IMR-90 (cell line): ENCODE results near the gene SEC22A. TPM values are rescaled to one million over a fixed set of nuclear protein-coding genes. Genes with fewer than 3 reads are reported as not detected.

Source experiments
- ATAC-seq: fragments of 200-7000 bp; cut with Tn5 transposase; 2 replicates; pipeline ENCODE4 v1.9.1; 2020; ENCODE audit warnings: low read depth, mild to moderate bottlenecking, moderate library complexity
- BruUV-seq: library from RNA; stranded (reverse); fragments of 400-500 nt; replicated peaks from 2 replicates; lab custom pipeline; 2021; lab: Mats Ljungman, UMichigan
- CTCF ChIA-PET: fragments of 300-600 bp; formaldehyde crosslinking; extraction: SDS; loops from one replicate; lab custom pipeline; 2021; ENCODE audit warnings: antibody characterized with exemption; lab: Yijun Ruan, JAX
- POLR2A ChIA-PET: fragments of 300-600 bp; sonication (Branson Sonifier 250); formaldehyde crosslinking; loops from one replicate; lab custom pipeline; 2022; ENCODE audit warnings: antibody characterized with exemption; ENCODE audit not compliant: unreplicated experiment; lab: Charles Lee
- DNase-seq: peaks from one replicate; pipeline ENCODE4 v3.0.0; 2013
- H2AFZ ChIP-seq: replicated peaks from 2 replicates; pipeline ENCODE3; 2013; ENCODE audit warnings: low read length, mild to moderate bottlenecking; ENCODE audit not compliant: poor library complexity
- H2AK5ac ChIP-seq: 2 replicates; pipeline ENCODE4 v1.6.1; 2013; ENCODE audit warnings: low read depth, low read length, inconsistent platforms
- H2AK9ac ChIP-seq: replicated peaks from 2 replicates; pipeline ENCODE3; 2013; ENCODE audit warnings: mild to moderate bottlenecking, low read depth, low read length, moderate library complexity; ENCODE audit not compliant: poor library complexity
- H2BK120ac ChIP-seq: 2 replicates; pipeline ENCODE4 v1.6.1; 2013; ENCODE audit warnings: low read depth, low read length, inconsistent platforms
- H2BK15ac ChIP-seq: 3 replicates; pipeline ENCODE4 v1.6.1; 2013; ENCODE audit warnings: low read depth, low read length, inconsistent platforms
- H2BK20ac ChIP-seq: 2 replicates; pipeline ENCODE4 v1.6.1; 2013; ENCODE audit warnings: low read depth, mild to moderate bottlenecking, inconsistent platforms, low read length, moderate library complexity
- H2BK5ac ChIP-seq: 2 replicates; pipeline ENCODE4 v1.6.1; 2013; ENCODE audit warnings: mild to moderate bottlenecking, low read depth, low read length, inconsistent platforms; ENCODE audit not compliant: poor library complexity, severe bottlenecking
- H3K14ac ChIP-seq: replicated peaks from 2 replicates; pipeline ENCODE4 v1.6.1; 2013; ENCODE audit warnings: low read depth, low read length, inconsistent platforms
- H3K18ac ChIP-seq: 2 replicates; pipeline ENCODE4 v1.6.1; 2013; ENCODE audit warnings: low read depth, low read length, control low read depth
- H3K23ac ChIP-seq: 2 replicates; pipeline ENCODE4 v1.6.1; 2013; ENCODE audit warnings: low read depth, low read length, inconsistent platforms
- H3K27ac ChIP-seq: 2 replicates; pipeline ENCODE4 v1.5.1; 2013; ENCODE audit warnings: mild to moderate bottlenecking, control low read depth, low read length; ENCODE audit not compliant: insufficient read depth
- H3K27me3 ChIP-seq: 2 replicates; pipeline ENCODE4 v1.6.1; 2013; ENCODE audit warnings: low read length; ENCODE audit not compliant: control insufficient read depth, insufficient read depth
- H3K36me3 ChIP-seq: 2 replicates; pipeline ENCODE4 v1.6.1; 2013; ENCODE audit warnings: low read length, mixed read lengths; ENCODE audit not compliant: control insufficient read depth, insufficient read depth
- H3K4ac ChIP-seq: 2 replicates; pipeline ENCODE4 v1.6.1; 2013; ENCODE audit warnings: low read depth, low read length, inconsistent platforms
- H3K4me1 ChIP-seq: 2 replicates; pipeline ENCODE4 v1.6.1; 2013; ENCODE audit warnings: low read length, mixed read lengths; ENCODE audit not compliant: control insufficient read depth, insufficient read depth
- H3K4me2 ChIP-seq: 2 replicates; pipeline ENCODE4 v1.6.1; 2013; ENCODE audit warnings: low read depth, mild to moderate bottlenecking, control low read depth, low read length, moderate library complexity
- H3K4me3 ChIP-seq: 2 replicates; pipeline ENCODE4 v1.5.1; 2013; ENCODE audit warnings: low read depth, mild to moderate bottlenecking, control low read depth, low read length, moderate library complexity; ENCODE audit not compliant: insufficient read depth
- H3K56ac ChIP-seq: 2 replicates; pipeline ENCODE4 v1.6.1; 2013; ENCODE audit warnings: low read length, inconsistent platforms; ENCODE audit not compliant: insufficient read depth; ENCODE audit errors: extremely low read depth
- H3K79me1 ChIP-seq, 2 experiments: 2 replicates each; pipeline ENCODE4 v1.6.1; 2013; ENCODE audit warnings: low read length in 2 of 2, inconsistent platforms in 1 of 2, low read depth in 1 of 2
- H3K9ac ChIP-seq: 2 replicates; pipeline ENCODE4 v1.6.1; 2013; ENCODE audit warnings: low read depth, low read length, control low read depth
- H3K9me1 ChIP-seq: 2 replicates; pipeline ENCODE4 v1.6.1; 2013; ENCODE audit warnings: low read length, inconsistent platforms; ENCODE audit not compliant: insufficient read depth
- H3K9me3 ChIP-seq: 2 replicates; pipeline ENCODE4 v1.6.1; 2013; ENCODE audit warnings: low read length; ENCODE audit not compliant: control insufficient read depth, insufficient read depth
- H4K20me1 ChIP-seq: 2 replicates; pipeline ENCODE4 v1.6.1; 2013; ENCODE audit warnings: low read length, inconsistent platforms; ENCODE audit not compliant: insufficient read depth
- H4K5ac ChIP-seq: 2 replicates; pipeline ENCODE4 v1.6.1; 2013; ENCODE audit warnings: mild to moderate bottlenecking, low read depth, low read length, control low read depth
- H4K8ac ChIP-seq, 2 experiments: 2 replicates each; pipeline ENCODE4 v1.6.1; 2013; ENCODE audit warnings: low read depth in 2 of 2, low read length in 2 of 2, control low read depth in 1 of 2, inconsistent platforms in 1 of 2
- H4K91ac ChIP-seq: 2 replicates; pipeline ENCODE4 v1.6.1; 2013; ENCODE audit warnings: low read depth, low read length, inconsistent platforms; ENCODE audit not compliant: insufficient read depth
- BHLHE40 ChIP-seq: fragments of 150-350 bp; IDR thresholded peaks from 2 replicates; pipeline ENCODE4 v1.6.1; 2016; ENCODE audit warnings: mild to moderate bottlenecking, low read depth, low read length
- CEBPB ChIP-seq: IDR thresholded peaks from 2 replicates; pipeline ENCODE4 v1.6.1; 2012; ENCODE audit warnings: low read depth, low read length, improper control_type of control experiment
- CHD1 ChIP-seq: IDR thresholded peaks from 2 replicates; pipeline ENCODE4 v1.6.1; 2012; ENCODE audit warnings: low read depth, low read length, improper control_type of control experiment
- ELK1 ChIP-seq: fragments of 150-350 bp; IDR thresholded peaks from 2 replicates; pipeline ENCODE4 v1.6.1; 2016; ENCODE audit warnings: low read depth, mild to moderate bottlenecking, low read length, moderate library complexity, borderline replicate concordance
- FOS ChIP-seq: fragments of 150-350 bp; IDR thresholded peaks from 2 replicates; pipeline ENCODE4 v1.6.1; 2016; ENCODE audit warnings: low read depth, low read length
- MAFK ChIP-seq: IDR thresholded peaks from 2 replicates; pipeline ENCODE4 v1.6.1; 2012; ENCODE audit warnings: low read depth, low read length, improper control_type of control experiment
- MAZ ChIP-seq: IDR thresholded peaks from 2 replicates; pipeline ENCODE4 v1.6.1; 2012; ENCODE audit warnings: low read depth, mild to moderate bottlenecking, low read length, improper control_type of control experiment, moderate library complexity, borderline replicate concordance
- MXI1 ChIP-seq: IDR thresholded peaks from 2 replicates; pipeline ENCODE4 v1.6.1; 2012; ENCODE audit warnings: low read depth, mild to moderate bottlenecking, low read length, moderate library complexity, borderline replicate concordance
- NFE2L2 ChIP-seq: fragments of 150-350 bp; IDR thresholded peaks from 2 replicates; pipeline ENCODE4 v1.6.1; 2016; ENCODE audit warnings: low read depth, mild to moderate bottlenecking, low read length
- POLR2A ChIP-seq: IDR thresholded peaks from 2 replicates; pipeline ENCODE4 v1.6.1; 2012; ENCODE audit warnings: mild to moderate bottlenecking, low read depth, low read length
- RCOR1 ChIP-seq: IDR thresholded peaks from 2 replicates; pipeline ENCODE4 v1.6.1; 2012; ENCODE audit warnings: mild to moderate bottlenecking, low read length, improper control_type of control experiment; ENCODE audit not compliant: insufficient replicate concordance
- RFX5 ChIP-seq: IDR thresholded peaks from 2 replicates; pipeline ENCODE4 v1.8.0; 2012; ENCODE audit warnings: low read depth, mild to moderate bottlenecking, low read length, moderate library complexity
- SMC3 ChIP-seq: fragments of 150-350 bp; IDR thresholded peaks from 2 replicates; pipeline ENCODE4 v1.6.1; 2016; ENCODE audit warnings: low read depth, mild to moderate bottlenecking, antibody characterized with exemption, low read length, moderate library complexity
- WGBS, 2 experiments: methylation state at CpG; one replicate each; pipeline versions ENCODE4 v1.1.5 to v1.1.7; 2013; ENCODE audit warnings: missing lambda C conversion rate in 2 of 2; ENCODE audit not compliant: insufficient read length in 1 of 2; ENCODE audit errors: extremely low coverage in 2 of 2; 5-methylcytosine and 5-hydroxymethylcytosine counted together
- dilution Hi-C: fragments of 300-500 bp; cut with HindIII; formaldehyde crosslinking; loops from one replicate; pipeline ENCODE4 v1.14.3; 2018; ENCODE audit warnings: low sequenced_read_pairs; ENCODE audit not compliant: unreplicated experiment
- in situ Hi-C: fragments of 300-500 bp; cut with MboI; formaldehyde crosslinking; loops from 3 replicates; pipeline ENCODE4 v1.14.3; 2019; ENCODE audit warnings: low sequenced_read_pairs, inconsistent platforms, mixed read lengths
- intact Hi-C: fragments of 100-400 bp; cut with micrococcal nuclease; formaldehyde crosslinking; loops from 2 replicates; pipeline ENCODE4 v1.10.0; 2022
- polyA plus RNA-seq, 3 experiments: library from polyadenylated mRNA; depleted of rRNA; stranded (reverse); fragments of >200 nt; gene quantifications; 2 replicates each; pipeline ENCODE4 v1.2.3, GENCODE V29; 2012; ENCODE audit warnings: low replicate concordance in 1 of 3
- total RNA-seq: library from RNA; depleted of rRNA; stranded (reverse); fragments of >200 nt; gene quantifications from 2 replicates; pipeline ENCODE4 v1.2.3, GENCODE V29; 2012
- TF ChIP-seq, protein P1 (sequence below): fragments of 150-350 bp; IDR thresholded peaks from 2 replicates; pipeline ENCODE4 v1.6.1; 2017; ENCODE audit warnings: mild to moderate bottlenecking, antibody characterized with exemption, low read length, low read depth

Gene SEC22A
- total and polyA plus RNA-seq, 2 of the 4 experiments (the other 2 are of a cell fraction) = 17.5 to 36.0 TPM

DNA sequence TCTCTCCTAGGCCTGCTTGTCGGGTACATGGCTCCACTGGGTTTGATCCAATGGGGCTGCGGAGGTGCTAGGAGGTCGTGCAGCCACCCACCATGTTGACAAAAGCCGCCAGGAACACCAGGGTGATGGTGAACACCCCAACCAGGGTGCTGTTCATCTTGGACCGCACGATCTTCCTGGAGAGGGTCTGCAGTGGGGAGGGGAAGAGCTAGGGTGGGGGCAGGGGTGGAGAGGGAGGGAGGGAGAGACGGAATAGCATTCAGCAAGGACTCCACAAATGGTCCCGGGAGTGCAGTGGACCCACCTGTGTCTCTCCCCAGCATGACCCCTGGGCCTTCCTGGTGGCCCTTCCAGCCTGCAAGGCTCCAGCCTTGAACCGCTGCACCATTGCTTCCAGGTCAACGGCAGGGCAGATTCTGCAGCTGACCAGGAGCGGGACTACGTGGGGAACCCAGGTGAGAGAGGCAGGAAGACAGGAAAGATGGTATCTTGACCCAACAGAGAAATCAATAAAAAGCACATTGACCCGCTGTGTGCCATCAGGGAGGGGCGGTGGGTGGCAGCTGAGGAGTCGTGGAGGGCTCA, 102.3 kb downstream of the SEC22A start (continued):
- no peak for TF ChIP-seq MXI1

- H4K5ac ChIP-seq = no peak overlapping the region
- no peak overlapping the region for H2BK15ac ChIP-seq
- ATAC-seq (no peak), DNase-seq (no peak)
- no peak overlapping the region for H3K14ac ChIP-seq
- no peaks in the 10 kb centered on the region for H3K9me1 ChIP-seq
- H3K4me1 ChIP-seq = no peaks in the 10 kb centered on the region
- no peak overlapping the region for H3K56ac ChIP-seq
- no peak overlapping the region for H2AK9ac ChIP-seq
- POLR2A ChIA-PET = no interaction called here
- WGBS, 2 experiments = 60% methylated on average over 1 of the region's 2 CpGs; no CpG with 5 or more reads in 1 of the 2 experiments
- no peak overlapping the region for H3K4me3 ChIP-seq
- H2AFZ ChIP-seq = no peak overlapping the region
- no peak overlapping the region for H3K27ac ChIP-seq
- H3K9ac ChIP-seq = no peak overlapping the region
- in situ Hi-C loops (no loop called here), dilution Hi-C loops (no loop called here), intact Hi-C loops (no loop called here)
- CTCF ChIA-PET = no interaction called here
- H3K27me3 ChIP-seq = peaks cover 29% of the 10 kb centered on the region
- H2BK5ac ChIP-seq = no peak overlapping the region
- H4K91ac ChIP-seq = no peak overlapping the region
- H2AK5ac ChIP-seq = no peak overlapping the region
- H3K23ac ChIP-seq = no peak overlapping the region
- no peaks in the 10 kb centered on the region for H3K79me1 ChIP-seq
- no peaks in the 10 kb centered on the region for H4K20me1 ChIP-seq
- no peak overlapping the region for H2BK20ac ChIP-seq
- H3K4ac ChIP-seq = no peak overlapping the region
- no peak overlapping the region for H2BK120ac ChIP-seq
- no peaks in the 10 kb centered on the region; the same call in 1 of the 2 replicates for H3K9me3 ChIP-seq
- BruUV-seq = no TSS peak
- H4K8ac ChIP-seq = no peak overlapping the region
- H3K4me2 ChIP-seq = no peak overlapping the region
- no peak overlapping the region for H3K18ac ChIP-seq
- no peaks in the 10 kb centered on the region for H3K36me3 ChIP-seq
- TF ChIP-seq, protein P1, sequence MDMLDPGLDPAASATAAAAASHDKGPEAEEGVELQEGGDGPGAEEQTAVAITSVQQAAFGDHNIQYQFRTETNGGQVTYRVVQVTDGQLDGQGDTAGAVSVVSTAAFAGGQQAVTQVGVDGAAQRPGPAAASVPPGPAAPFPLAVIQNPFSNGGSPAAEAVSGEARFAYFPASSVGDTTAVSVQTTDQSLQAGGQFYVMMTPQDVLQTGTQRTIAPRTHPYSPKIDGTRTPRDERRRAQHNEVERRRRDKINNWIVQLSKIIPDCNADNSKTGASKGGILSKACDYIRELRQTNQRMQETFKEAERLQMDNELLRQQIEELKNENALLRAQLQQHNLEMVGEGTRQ = no peak
- no peak for TF ChIP-seq ELK1
- no peak for TF ChIP-seq RFX5
- no peak for TF ChIP-seq CHD1
- TF ChIP-seq SMC3 = no peak
- TF ChIP-seq MXI1 = no peak
- TF ChIP-seq MAZ = no peak
- TF ChIP-seq BHLHE40 = no peak
- no peak for TF ChIP-seq CEBPB
- no peak for TF ChIP-seq POLR2A
- no peak for TF ChIP-seq FOS
- TF ChIP-seq NFE2L2 = no peak
- TF ChIP-seq RCOR1 = no peak
- no peak for TF ChIP-seq MAFK
These were observed 103.4 kb downstream of the SEC22A start for GRCh38 chr3:123305192-123305591.
